GM21526 (cell line): Measurements from ENCODE around the gene SNX30.

Experiments used
- ATAC-seq: cut with Tn5 transposase; IDR thresholded peaks from one replicate; pipeline ENCODE4 v1.9.1; 2021; ENCODE audit warnings: moderate library complexity; ENCODE audit not compliant: unreplicated experiment, low FRiP score

Gene SNX30

GRCh38 chr9:112913326-112913725 is 162.8 kb downstream of the SNX30 start:
- no peak for ATAC-seq

- no peak for ATAC-seq
Measured at GRCh38 chr9:112914524-112914923, 164.0 kb downstream of the SNX30 start.

- no peak for ATAC-seq
Measured at GRCh38 chr9:112917047-112917986, 166.8 kb downstream of the SNX30 start.

DNA sequence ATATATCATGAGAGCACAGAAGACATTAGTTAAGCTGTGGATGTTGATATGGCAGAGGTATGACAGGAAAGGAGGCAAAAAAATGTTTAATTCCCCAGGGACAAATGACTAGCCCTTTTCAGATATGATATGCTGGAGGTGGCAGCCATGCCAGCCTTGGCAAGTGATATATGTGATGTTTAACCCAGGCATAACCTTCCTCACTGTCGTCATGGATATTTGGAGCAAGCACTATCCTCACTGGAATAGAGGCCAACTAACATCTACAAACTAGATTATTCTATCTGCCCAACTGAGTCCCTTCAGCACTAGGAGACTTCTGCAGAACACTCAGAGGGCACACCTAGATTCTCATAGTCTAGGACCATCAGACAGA is 167.4 kb downstream of the SNX30 start:
- no peak for ATAC-seq

GRCh38 chr9:112921549-112921948 is 171.0 kb downstream of the SNX30 start:
- ATAC-seq = no peak
